Activated CD4-positive, alpha-beta memory T cell treated with anti-CD3 and anti-CD28 coated beads for 36 hours (primary cell): ENCODE measurements around the gene FAM53B. TPM values are rescaled to one million over a fixed set of nuclear protein-coding genes. Genes with fewer than 3 reads are reported as not detected.
"Not testable (repeated sequence)": the region's sequence is repeated elsewhere in the genome, so short reads cannot be mapped to it uniquely, and the experiment has no call there.

Experiments used
- CTCF ChIA-PET: fragments of 350-600 bp; sonication (Branson Sonifier 250); formaldehyde crosslinking; loops from one replicate; lab custom pipeline; 2021; ENCODE audit warnings: antibody characterized with exemption, inconsistent platforms; lab: Charles Lee
- POLR2A ChIA-PET: fragments of 350-600 bp; sonication (Branson Sonifier 250); formaldehyde crosslinking; loops from one replicate; lab custom pipeline; 2021; ENCODE audit warnings: antibody characterized with exemption; lab: Charles Lee
- DNase-seq: peaks from one replicate; pipeline ENCODE4 v3.0.0-alpha.2; 2020
- H3K27ac Mint-ChIP-seq: one replicate; pipeline ENCODE4 v1.8.0; 2021; ENCODE audit warnings: mixed read lengths
- H3K27me3 Mint-ChIP-seq: one replicate; pipeline ENCODE4 v1.8.0; 2021; ENCODE audit warnings: mixed read lengths
- H3K36me3 Mint-ChIP-seq: one replicate; pipeline ENCODE4 v1.8.0; 2021; ENCODE audit warnings: mixed read lengths
- H3K4me1 Mint-ChIP-seq: one replicate; pipeline ENCODE4 v1.8.0; 2021; ENCODE audit warnings: low read depth, mixed read lengths
- H3K4me3 Mint-ChIP-seq: one replicate; pipeline ENCODE4 v1.8.0; 2021; ENCODE audit warnings: mild to moderate bottlenecking, mixed read lengths
- H3K9me3 Mint-ChIP-seq: one replicate; pipeline ENCODE4 v1.8.0; 2021; ENCODE audit warnings: mixed read lengths
- intact Hi-C: fragments of 100-400 bp; cut with micrococcal nuclease; formaldehyde crosslinking; loops from one replicate; pipeline ENCODE4 v1.15.1; 2023
- total RNA-seq, 2 experiments: library from RNA; stranded (reverse); gene quantifications; one replicate each; pipeline ENCODE4 v1.2.3, GENCODE V29; 2021

Gene FAM53B, protein sequence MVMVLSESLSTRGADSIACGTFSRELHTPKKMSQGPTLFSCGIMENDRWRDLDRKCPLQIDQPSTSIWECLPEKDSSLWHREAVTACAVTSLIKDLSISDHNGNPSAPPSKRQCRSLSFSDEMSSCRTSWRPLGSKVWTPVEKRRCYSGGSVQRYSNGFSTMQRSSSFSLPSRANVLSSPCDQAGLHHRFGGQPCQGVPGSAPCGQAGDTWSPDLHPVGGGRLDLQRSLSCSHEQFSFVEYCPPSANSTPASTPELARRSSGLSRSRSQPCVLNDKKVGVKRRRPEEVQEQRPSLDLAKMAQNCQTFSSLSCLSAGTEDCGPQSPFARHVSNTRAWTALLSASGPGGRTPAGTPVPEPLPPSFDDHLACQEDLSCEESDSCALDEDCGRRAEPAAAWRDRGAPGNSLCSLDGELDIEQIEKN
- total RNA-seq: 10 to 100 TPM; 25.3 to 25.5 TPM

DNA sequence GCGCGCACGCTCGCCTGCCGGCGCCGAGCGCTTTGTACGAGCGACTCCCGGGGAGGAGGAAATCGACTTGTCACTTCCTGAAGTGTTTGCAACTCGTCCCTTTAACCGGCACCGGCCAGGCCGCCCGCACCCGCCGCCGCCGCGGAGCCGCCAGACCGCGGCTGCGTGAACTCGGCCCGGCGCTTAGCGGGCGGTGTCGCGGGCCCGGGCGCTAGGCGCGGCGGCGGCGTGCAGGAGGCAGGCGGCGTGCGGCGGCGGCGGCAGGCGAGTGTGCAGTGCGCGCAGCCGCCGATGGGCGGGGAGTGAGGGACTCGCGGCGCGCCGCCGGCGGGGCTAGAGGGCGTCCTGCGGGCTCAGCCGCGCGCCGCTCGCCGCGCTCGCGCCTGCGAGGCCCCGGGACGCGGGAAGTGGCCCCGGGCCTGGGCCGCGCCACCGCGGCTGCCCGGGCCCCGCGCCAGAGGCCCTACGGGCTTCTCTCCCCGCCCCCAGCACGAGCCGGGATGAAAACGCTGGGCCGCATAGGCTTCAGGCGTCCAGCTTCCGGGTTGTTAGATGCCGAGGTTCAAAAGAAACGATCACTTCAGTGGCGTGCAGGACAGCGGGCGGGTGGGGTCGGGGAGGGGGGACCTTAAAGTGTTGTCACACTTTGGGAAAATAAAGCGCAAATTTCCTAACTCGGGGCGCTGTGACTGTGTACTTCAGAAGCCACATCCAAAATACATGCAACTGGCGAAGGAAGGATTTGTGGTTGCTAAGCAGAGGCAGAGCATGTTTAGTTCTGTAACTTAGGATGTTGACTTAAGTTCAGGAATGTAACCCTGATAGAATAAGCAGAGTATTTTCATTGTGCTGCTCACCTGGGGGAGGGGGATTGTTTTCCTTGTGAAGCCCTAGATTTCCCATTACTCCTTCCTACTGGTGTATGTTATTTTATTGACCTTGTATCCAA, at the start of gene FAM53B:
FAM53B (minus strand) TSS at position 277 of the 949 bp plus-strand sequence. CDS start 37,665 bp downstream, outside the sequence.
- POLR2A ChIA-PET: interaction anchor here (1.2 to 2.2 kb wide), 4 partner anchors 22 to 56 kb away, joined by 4 to 6 read pairs (median 6); partner anchors contain the start of gene EEF1AKMT2
- intact Hi-C loops: loop anchor here (1.0 to 5.0 kb wide), 4 partner anchors 48 to 282 kb away; partner anchors contain the start of genes EEF1AKMT2 and LHPP
- CTCF ChIA-PET: interaction anchor here (0.8 to 6.0 kb wide), 12 partner anchors 11 to 214 kb away, joined by 3 to 51 read pairs (median 7); no protein-coding TSS in a partner anchor

DNA sequence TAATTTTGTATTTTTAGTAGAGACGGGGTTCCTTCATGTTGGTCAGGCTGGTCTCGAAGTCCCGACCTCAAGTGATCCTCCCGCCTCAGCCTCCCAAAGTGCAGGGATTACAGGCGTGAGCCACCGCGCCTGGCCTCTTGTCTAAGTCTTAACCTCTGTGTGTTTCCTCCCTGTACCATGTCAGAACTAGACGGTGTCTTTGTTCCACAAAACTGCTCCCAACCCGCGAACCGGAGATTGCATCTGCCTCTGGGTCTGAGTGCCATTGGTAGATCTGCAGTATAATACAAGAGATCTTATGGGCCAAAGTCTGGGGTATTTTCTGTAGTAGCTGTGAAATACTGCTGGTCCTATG, 48.8 kb upstream of the FAM53B start:
- peaks cover 19% of the 10 kb centered on the region for H3K4me1 Mint-ChIP-seq
- CTCF ChIA-PET: no interaction called here
- POLR2A ChIA-PET: interaction anchor here (1.9 kb wide), 1 partner anchor 8 kb away, joined by 11 read pairs; the partner anchor contains the start of gene ABRAXAS2
- no peaks in the 10 kb centered on the region for H3K9me3 Mint-ChIP-seq
- peak overlapping the region; percentile 70 for H3K27ac Mint-ChIP-seq
- intact Hi-C loops: loop anchor here (5.0 to 10.0 kb wide), 2 partner anchors 51 to 1638 kb away; partner anchors contain the start of genes BUB3 and FAM53B
- H3K36me3 Mint-ChIP-seq: peaks cover 4% of the 10 kb centered on the region
- H3K4me3 Mint-ChIP-seq: peak overlapping the region; percentile 96
- DNase-seq: no peak
- H3K27me3 Mint-ChIP-seq: no peaks in the 10 kb centered on the region

More for the DNA sequence above, at the start of gene FAM53B:
- peaks cover 7% of the 10 kb centered on the region for H3K36me3 Mint-ChIP-seq
- peak; percentile 83 for DNase-seq
- no peaks in the 10 kb centered on the region for H3K9me3 Mint-ChIP-seq
- H3K4me1 Mint-ChIP-seq: peaks cover 54% of the 10 kb centered on the region
- peak within 1 kb of the TSS; percentile 91 for H3K4me3 Mint-ChIP-seq
- no peaks in the 10 kb centered on the region for H3K27me3 Mint-ChIP-seq
- peak within 1 kb of the TSS; percentile 86 for H3K27ac Mint-ChIP-seq

DNA sequence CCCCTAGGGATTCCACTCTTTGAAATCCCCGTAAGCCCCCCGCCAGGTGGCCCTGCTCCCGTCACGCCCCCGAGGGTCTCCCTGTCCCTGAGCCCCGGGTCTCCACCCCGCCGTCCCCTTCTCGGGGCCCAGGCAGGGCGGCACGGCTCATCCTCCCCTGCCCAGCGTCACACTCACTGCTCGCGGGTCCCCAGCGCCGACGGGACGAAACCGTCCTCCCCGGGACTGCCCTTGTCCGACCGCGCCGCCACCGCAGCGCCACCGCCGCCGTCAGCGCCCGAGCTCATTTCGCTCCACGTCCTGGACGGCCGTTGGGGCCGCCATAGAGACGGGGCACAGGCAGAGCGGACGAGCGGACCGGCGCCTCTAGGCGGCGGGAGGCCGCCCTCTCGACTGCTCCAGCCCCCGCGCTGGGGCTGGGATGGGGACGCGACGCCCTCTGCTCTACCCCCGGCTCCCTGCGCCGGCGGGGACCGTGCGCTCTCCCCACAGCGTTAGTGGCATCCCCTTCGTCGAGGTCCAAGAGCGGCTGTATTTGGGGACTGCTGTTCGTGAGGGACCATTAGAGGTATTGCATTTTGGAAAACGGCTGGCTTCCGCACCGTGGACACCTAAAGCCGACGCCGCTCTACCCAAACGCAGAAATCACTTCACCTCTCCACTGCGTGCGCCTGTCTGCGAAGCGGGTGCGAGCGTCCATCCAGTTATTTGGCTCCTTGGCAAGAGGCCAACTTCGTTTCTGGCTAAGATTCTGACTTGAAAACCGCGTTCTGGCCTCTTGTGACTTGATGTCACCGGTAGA, 47.6 kb upstream of the FAM53B start, which contains the start of gene EEF1AKMT2:
EEF1AKMT2 (minus strand) TSS at position 341 of the 802 bp plus-strand sequence; CDS start at position 287, 54 bp downstream.
- ChIA-PET CTCF (interaction anchor here (0.6 to 1.4 kb wide), 5 partner anchors 8 to 252 kb away, joined by 3 to 6 read pairs (median 4); partner anchors contain the start of gene ABRAXAS2), POLR2A (interaction anchor here (0.6 to 1.9 kb wide), 5 partner anchors 10 to 928 kb away, joined by 3 to 11 read pairs (median 6); partner anchors contain the start of genes ABRAXAS2, EDRF1 and FAM53B)

DNA sequence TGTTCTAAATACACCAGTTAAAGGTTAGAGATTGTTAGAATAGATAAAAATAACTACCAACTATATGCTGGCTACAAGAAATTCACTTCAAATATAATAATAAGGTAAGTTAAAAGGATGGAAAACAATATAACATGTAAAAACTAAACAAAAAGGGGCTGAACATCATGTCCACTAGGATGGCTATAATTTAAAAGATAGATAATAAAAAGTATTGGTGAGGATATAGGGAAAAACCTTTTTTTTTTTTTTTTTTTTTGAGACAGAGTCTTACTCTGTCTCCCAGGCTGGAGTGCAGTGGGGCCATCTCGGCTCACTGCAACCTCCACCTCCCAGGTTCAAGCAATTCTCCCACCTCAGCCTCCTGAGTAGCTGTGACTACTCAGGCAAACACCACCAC, 38.7 kb upstream of the FAM53B start:
- peaks cover 20% of the 10 kb centered on the region for H3K36me3 Mint-ChIP-seq
- H3K9me3 Mint-ChIP-seq, POLR2A ChIA-PET, H3K4me1 Mint-ChIP-seq, H3K27me3 Mint-ChIP-seq, H3K4me3 Mint-ChIP-seq, CTCF ChIA-PET, DNase-seq, H3K27ac Mint-ChIP-seq, intact Hi-C loops: not testable (repeated sequence)

More for the DNA sequence above, 47.6 kb upstream of the FAM53B start, which contains the start of gene EEF1AKMT2:
- H3K27ac Mint-ChIP-seq: peak within 1 kb of the TSS; percentile 94
- H3K36me3 Mint-ChIP-seq: peaks cover 5% of the 10 kb centered on the region
- no peaks in the 10 kb centered on the region for H3K27me3 Mint-ChIP-seq
- peak; percentile 89 for DNase-seq
- intact Hi-C loops: loop anchor here (1.0 to 10.0 kb wide), 3 partner anchors 10 to 1637 kb away; partner anchors contain the start of genes ABRAXAS2, BUB3 and FAM53B
- H3K4me1 Mint-ChIP-seq: peaks cover 19% of the 10 kb centered on the region
- no peaks in the 10 kb centered on the region for H3K9me3 Mint-ChIP-seq
- peak within 1 kb of the TSS; percentile 96 for H3K4me3 Mint-ChIP-seq

DNA sequence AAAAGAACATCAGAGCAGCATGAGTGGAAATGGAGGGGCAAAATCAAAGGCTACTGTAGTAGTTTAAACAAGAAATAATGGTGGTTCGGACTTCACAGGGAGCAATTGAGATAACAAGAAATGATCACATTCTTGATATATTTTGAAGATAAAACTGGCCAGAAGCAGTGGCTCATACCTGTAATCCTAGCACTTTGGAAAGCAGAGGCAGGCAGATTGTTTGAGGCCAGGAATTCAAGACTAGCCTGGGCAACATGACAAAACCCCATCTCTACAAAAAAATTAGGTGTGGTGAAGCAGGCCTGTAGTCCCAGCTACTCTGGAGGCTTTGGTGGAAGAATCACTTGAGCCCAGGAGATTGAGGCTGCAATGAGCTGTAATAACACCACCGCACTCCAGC, 24.6 kb upstream of the FAM53B start:
- Mint-ChIP-seq H3K27me3 (no peaks in the 10 kb centered on the region), H3K4me3 (no peak overlapping the region), H3K36me3 (peaks cover 42% of the 10 kb centered on the region), H3K27ac (no peak overlapping the region), H3K9me3 (no peaks in the 10 kb centered on the region), H3K4me1 (peaks cover 6% of the 10 kb centered on the region)
- intact Hi-C loops: no loop called here
- POLR2A ChIA-PET: no interaction called here
- CTCF ChIA-PET: no interaction called here
- DNase-seq: no peak

DNA sequence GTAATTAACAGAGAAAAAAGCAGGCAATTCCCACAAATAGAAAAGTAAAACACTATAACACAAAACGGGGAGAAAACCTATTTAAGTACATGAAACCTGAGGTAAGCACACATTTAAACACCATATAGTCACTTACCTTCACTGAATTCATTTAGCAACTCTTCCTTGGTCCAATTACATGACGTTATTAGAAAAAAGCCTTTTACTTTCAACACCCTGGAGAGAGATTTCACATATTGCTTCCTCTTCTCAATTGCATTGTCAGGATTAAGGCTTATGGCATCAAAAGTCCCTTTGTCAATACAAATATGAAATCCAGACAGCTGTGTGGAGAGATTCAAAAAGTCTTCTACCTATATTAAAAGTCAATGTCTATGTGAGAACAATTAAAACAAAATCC, 21.1 kb upstream of the FAM53B start:
- ChIA-PET POLR2A (interaction anchor here (1.4 kb wide), 1 partner anchor 26 kb away, joined by 7 read pairs; the partner anchor contains the start of gene EEF1AKMT2), CTCF (interaction anchor here (1.0 kb wide), 1 partner anchor 225 kb away, joined by 3 read pairs; no protein-coding TSS in a partner anchor)
- no peaks in the 10 kb centered on the region for H3K9me3 Mint-ChIP-seq
- no peaks in the 10 kb centered on the region for H3K4me1 Mint-ChIP-seq
- H3K27me3 Mint-ChIP-seq: no peaks in the 10 kb centered on the region
- H3K36me3 Mint-ChIP-seq: peaks cover 31% of the 10 kb centered on the region
- no peak overlapping the region for H3K4me3 Mint-ChIP-seq
- DNase-seq: no peak
- intact Hi-C loops: no loop called here
- H3K27ac Mint-ChIP-seq: no peak overlapping the region

DNA sequence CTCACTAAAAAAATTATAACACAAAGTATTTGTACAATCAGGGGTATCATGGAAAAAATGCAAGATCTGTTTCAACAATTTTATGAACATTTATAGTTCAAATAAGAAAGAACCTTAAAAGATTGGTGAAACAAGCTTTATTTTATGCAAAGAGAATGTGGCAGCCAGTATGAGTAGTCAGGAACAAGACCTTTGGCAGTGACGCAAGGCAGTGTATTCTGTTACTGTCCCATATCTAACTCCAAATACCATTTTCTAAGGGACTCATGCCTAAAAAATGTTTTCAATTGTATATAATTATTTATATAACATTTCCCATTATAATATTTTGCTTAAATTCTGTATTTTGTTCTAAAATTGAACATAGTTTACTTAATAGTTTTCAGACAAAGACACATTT, 19.1 kb upstream of the FAM53B start:
- Mint-ChIP-seq H3K27me3 (no peaks in the 10 kb centered on the region), H3K36me3 (peaks cover 30% of the 10 kb centered on the region), H3K9me3 (no peaks in the 10 kb centered on the region), H3K4me1 (no peaks in the 10 kb centered on the region), H3K4me3 (no peak overlapping the region), H3K27ac (no peak overlapping the region)
- CTCF ChIA-PET: interaction anchor here (0.6 to 1.7 kb wide), 2 partner anchors 21 to 233 kb away, joined by 3 to 5 read pairs; no protein-coding TSS in a partner anchor
- DNase-seq: no peak
- intact Hi-C loops: no loop called here
- POLR2A ChIA-PET: no interaction called here

DNA sequence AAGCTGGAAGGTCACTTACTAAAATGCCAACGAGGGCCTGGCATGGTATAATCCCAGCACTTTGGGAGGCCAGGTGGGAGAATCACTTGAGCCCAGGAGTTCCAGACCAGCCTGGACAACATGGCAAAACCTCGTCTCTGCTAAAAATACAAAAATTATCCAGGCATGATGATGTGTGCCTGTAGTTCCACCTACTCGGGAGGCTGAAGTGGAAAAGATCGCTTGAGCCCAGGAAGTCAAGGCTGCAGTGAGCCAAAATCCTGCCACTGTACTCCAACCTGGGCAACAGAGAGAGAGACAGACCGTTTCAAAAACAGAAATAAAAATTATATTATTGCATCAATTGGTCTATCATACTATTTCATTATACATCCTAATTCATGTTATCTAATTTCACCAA, 18.1 kb upstream of the FAM53B start:
- H3K36me3 Mint-ChIP-seq: peaks cover 29% of the 10 kb centered on the region
- H3K9me3 Mint-ChIP-seq: no peaks in the 10 kb centered on the region
- no peak overlapping the region for H3K4me3 Mint-ChIP-seq
- CTCF ChIA-PET: no interaction called here
- DNase-seq: no peak
- no peaks in the 10 kb centered on the region for H3K27me3 Mint-ChIP-seq
- intact Hi-C loops: no loop called here
- H3K27ac Mint-ChIP-seq: no peak overlapping the region
- POLR2A ChIA-PET: no interaction called here
- H3K4me1 Mint-ChIP-seq: no peaks in the 10 kb centered on the region

DNA sequence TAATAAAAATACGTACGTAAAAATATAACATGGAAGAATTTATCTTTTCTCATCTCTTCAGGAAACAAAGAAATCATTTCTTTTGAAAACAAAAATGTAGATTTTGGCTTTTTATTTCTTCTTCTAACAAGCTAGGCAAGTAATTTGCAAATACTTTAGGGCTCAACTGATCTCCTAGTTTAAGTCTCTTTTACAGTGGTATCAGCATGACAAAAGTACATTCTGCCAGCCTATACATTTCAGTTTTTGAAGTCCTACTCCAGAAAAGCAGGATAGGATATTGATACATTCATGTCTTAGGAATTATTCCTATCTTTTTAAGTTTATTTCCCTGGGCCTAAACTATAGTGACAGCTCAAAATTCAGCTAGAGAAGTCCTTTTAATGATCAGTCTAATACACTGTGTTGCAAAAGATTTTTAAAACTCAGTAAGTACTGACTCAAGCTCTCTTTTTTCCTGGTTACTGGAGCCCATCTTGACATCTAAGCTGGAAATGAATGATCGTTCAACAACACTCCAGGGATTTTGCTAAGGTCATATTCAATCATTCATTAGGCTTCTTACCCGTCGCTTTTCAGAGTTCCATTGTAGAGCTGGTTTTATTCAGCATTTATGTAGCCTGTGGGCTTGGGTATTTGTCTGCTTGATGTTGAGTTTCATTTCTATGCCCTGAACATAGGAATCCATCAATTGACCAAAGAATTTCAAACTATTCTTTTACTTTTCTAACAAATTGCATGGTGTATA, 12.2 kb upstream of the FAM53B start:
- Mint-ChIP-seq H3K27me3 (no peaks in the 10 kb centered on the region), H3K36me3 (peaks cover 19% of the 10 kb centered on the region), H3K4me3 (no peak overlapping the region), H3K27ac (no peak overlapping the region), H3K4me1 (no peaks in the 10 kb centered on the region), H3K9me3 (no peaks in the 10 kb centered on the region)
- ChIA-PET CTCF (interaction anchor here (0.7 to 1.2 kb wide), 4 partner anchors 15 to 353 kb away, joined by 3 to 4 read pairs (median 3); no protein-coding TSS in a partner anchor), POLR2A (interaction anchor here (0.7 kb wide), 1 partner anchor 11 kb away, joined by 3 read pairs; no protein-coding TSS in a partner anchor)
- intact Hi-C loops: no loop called here
- DNase-seq: no peak

DNA sequence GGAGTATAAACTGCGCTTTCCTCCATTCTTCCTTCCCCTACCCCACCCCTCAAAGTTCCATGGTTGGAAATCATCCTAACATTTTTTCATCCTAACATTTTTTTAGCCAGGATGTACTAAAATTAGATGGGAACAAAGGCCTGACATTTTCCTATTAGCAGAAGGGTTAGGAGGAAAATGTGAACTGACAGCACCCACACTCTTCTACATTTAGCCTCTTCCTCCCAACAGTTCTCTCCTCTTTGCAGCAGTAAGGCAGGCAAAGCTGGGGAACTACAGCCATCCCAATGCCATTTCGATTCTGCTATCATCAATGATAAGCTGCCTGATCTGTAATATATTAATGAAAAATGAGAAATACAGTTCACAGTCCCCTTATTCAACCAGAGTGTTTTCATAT, 11.4 kb upstream of the FAM53B start:
- no peaks in the 10 kb centered on the region for H3K27me3 Mint-ChIP-seq
- H3K4me1 Mint-ChIP-seq: no peaks in the 10 kb centered on the region
- POLR2A ChIA-PET: interaction anchor here (0.7 kb wide), 1 partner anchor 10 kb away, joined by 3 read pairs; no protein-coding TSS in a partner anchor
- intact Hi-C loops: no loop called here
- CTCF ChIA-PET: interaction anchor here (0.7 to 1.2 kb wide), 3 partner anchors 14 to 352 kb away, joined by 3 to 4 read pairs (median 3); no protein-coding TSS in a partner anchor
- no peak for DNase-seq
- H3K9me3 Mint-ChIP-seq: no peaks in the 10 kb centered on the region
- H3K27ac Mint-ChIP-seq: no peak overlapping the region
- no peak overlapping the region for H3K4me3 Mint-ChIP-seq
- peaks cover 12% of the 10 kb centered on the region for H3K36me3 Mint-ChIP-seq
